Ammon's horn (tissue), 1 donor: ENCODE measurements around the gene PLXND1.
"Not testable (repeated sequence)": the region's sequence is repeated elsewhere in the genome, so short reads cannot be mapped to it uniquely, and the experiment has no call there.

ENCODE experiments used
- DNase-seq: peaks from one replicate; pipeline ENCODE4 v3.0.0-alpha.2; 2016; ENCODE audit warnings: low spot score

The PLXND1 gene

GRCh38 chr3:129548104-129548965 is 58.1 kb downstream of the PLXND1 start:
- DNase-seq = no peak

GRCh38 chr3:129547241-129547640 is 59.2 kb downstream of the PLXND1 start:
- DNase-seq = no peak

GRCh38 chr3:129545951-129546350 is 60.5 kb downstream of the PLXND1 start:
- DNase-seq = not testable (repeated sequence)

GRCh38 chr3:129543999-129544398 is 62.5 kb downstream of the PLXND1 start:
- DNase-seq = no peak

DNA sequence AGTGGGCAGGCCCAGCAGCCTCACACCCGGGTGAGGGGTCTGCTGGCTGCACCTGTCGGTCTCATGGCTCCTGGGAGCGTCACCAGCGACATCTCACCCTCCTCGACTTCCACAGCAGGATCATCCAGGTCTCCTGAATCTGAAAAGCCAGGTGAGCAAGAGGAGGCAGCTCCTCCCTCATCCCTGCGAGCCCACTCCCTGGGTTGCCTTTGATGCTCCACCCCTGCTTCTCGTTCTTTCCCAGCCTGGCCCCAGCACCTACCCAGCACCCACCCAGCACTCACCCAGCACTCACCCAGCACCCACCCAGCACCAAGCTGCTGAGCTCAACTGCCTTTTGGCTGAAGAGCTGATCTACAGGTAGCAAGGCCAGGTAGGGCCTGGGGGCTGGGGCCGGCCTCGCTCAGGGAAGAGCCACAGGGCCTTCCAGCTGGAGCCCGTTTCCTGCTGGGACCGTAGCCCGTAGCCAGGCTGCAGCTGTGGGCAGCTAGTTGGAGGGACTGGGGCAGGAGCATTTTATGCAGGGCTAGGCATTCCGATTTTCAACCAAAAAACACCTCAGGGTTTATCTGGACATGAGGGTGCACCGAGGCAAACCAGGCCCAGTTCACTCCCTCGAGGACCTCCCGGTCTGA is 63.2 kb downstream of the PLXND1 start, which contains the start of gene H1-8:
Gene H1-8, plus strand, starts transcription at position 20 of the 635 bp plus-strand sequence. Its CDS starts 44 bp downstream, at position 64.
- no peak for DNase-seq

DNA sequence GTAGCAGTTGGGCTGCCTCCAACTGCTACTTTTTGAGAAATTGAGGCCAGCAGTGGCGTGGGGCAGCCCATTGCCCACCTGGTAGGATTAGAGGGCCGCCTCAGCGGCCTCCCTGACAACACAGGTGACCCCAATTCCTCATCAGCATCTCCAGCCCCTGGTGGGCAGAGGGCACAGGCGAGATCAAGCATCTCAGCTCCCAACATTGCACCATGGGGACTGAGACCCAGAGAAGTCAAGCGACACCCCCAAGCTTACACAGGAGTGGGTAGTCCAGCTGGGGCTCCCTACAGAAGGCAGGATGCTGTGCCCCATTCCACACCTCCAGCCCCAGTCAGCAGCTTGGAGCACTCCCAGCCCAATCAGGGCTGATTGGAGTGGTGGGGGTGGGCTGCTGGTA is 63.7 kb downstream of the PLXND1 start:
- no peak for DNase-seq

DNA sequence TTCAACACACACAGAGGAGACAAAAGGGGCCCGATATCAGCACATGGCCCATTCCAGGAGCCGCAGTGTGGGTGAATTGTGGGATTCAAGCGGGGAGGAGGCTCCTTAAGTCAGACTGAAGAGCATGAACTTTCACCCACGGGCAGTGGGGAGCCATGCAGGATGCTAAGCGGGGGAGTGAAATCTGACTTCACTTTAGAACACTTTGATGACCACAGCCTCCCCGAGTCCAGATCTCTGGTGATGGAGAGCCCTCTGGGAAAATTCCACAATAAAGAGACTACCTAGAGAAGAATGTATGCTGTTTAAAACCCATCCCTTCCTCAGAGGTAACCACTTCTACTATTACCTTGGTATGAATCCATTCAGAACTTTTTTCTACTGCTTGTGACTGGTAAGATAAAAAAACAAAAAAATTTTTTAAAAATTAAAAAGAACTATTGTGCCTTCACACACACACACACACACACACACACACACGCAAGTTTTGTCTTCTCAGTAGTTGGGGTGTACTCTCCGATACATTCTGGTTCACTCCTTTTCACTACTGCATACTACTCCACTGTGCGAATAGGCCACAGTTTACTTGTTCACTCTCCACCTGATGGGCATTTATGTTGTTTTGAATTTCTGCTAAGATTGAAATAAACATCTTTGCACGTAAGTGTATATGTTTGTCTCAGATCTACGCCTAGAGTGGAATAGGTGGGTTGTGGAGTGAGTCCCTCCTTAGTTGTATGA is 65.5 kb downstream of the PLXND1 start:
- no peak for DNase-seq

GRCh38 chr3:129539206-129539605 is 67.3 kb downstream of the PLXND1 start:
- no peak for DNase-seq

DNA sequence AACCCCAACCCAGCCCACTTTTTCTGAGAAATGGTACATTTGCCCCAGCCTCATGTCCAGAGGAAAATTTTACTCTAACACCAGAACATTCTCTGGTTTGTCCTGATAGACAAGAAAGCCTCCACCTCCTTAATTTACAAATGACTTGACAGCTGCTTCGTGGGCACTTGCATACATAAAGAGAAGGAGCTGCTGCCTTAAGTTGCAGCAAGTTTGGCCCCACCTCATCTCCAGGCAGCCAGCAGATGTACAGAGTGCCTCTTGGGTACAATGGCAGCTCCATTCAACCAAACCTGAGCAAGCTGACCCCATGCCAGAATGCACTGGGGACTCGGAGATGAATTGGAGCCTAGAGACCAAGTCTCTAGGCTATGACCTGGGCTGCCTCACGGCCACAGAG is 69.7 kb downstream of the PLXND1 start:
- no peak for DNase-seq

- no peak for DNase-seq
Measured at GRCh38 chr3:129536374-129536667, 70.2 kb downstream of the PLXND1 start.

DNA sequence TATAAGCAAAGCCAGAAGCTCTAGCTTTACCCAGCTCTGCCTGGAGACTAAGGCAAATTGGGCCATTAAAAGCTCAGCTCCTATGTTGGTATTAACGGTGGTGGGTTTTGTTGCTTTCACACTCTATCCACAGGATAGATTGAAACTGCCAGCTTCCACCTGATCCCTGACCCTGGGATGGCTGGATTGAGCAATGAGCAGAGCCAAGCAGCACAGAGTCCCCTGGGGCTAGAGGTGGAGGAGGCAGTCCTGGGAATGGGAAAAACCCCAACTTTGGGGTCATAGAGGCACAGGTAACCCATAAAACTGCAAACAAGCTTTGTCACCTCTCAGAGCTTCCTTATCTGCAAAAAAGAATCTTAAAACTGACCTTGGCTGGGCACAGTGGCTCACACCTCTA is 71.4 kb downstream of the PLXND1 start:
- no peak for DNase-seq

DNA sequence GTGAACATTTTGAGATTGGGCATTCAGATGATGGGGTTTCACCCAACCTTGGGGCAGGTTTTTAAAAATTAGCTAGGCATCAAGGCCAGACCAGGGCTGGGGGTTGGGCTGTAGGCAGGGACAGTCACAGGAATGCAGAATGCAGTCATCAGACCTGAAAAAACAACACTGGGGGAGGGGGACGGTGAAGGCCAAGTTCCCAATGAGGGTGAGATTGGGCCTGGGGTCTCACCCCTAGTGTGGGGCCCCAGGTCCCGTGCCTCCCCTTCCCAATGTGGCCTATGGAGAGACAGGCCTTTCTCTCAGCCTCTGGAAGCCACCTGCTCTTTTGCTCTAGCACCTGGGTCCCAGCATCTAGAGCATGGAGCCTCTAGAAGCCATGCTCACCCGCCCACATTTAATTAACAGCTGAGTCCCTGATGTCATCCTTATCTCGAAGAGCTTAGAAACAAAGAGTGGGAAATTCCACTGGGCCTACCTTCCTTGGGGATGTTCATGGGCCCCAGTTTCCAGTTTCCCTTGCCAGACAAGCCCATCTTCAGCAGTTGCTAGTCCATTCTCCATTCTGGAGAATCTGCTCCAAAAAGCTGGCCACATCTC is 71.9 kb downstream of the PLXND1 start:
- DNase-seq = no peak

DNA sequence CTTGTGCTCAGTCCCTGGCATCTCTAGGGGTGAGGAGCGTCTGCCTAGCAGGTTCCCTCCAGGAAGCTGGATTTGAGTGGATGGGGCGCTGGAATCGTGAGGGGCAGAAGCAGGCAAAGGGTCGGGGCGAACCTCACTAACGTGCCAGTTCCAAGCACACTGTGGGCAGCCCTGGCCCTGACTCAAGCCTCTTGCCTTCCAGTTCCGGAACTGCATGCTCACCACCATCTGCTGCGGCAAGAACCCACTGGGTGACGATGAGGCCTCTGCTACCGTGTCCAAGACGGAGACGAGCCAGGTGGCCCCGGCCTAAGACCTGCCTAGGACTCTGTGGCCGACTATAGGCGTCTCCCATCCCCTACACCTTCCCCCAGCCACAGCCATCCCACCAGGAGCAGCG is 73.1 kb downstream of the PLXND1 start:
- no peak for DNase-seq

GRCh38 chr3:129532261-129532660 is 74.2 kb downstream of the PLXND1 start:
- DNase-seq = no peak

GRCh38 chr3:129531699-129532098 is 74.8 kb downstream of the PLXND1 start:
- DNase-seq = no peak

- DNase-seq = no peak
Measured at GRCh38 chr3:129530821-129531220, 75.7 kb downstream of the PLXND1 start.

GRCh38 chr3:129530251-129530791 is 76.2 kb downstream of the PLXND1 start:
- no peak for DNase-seq

DNA sequence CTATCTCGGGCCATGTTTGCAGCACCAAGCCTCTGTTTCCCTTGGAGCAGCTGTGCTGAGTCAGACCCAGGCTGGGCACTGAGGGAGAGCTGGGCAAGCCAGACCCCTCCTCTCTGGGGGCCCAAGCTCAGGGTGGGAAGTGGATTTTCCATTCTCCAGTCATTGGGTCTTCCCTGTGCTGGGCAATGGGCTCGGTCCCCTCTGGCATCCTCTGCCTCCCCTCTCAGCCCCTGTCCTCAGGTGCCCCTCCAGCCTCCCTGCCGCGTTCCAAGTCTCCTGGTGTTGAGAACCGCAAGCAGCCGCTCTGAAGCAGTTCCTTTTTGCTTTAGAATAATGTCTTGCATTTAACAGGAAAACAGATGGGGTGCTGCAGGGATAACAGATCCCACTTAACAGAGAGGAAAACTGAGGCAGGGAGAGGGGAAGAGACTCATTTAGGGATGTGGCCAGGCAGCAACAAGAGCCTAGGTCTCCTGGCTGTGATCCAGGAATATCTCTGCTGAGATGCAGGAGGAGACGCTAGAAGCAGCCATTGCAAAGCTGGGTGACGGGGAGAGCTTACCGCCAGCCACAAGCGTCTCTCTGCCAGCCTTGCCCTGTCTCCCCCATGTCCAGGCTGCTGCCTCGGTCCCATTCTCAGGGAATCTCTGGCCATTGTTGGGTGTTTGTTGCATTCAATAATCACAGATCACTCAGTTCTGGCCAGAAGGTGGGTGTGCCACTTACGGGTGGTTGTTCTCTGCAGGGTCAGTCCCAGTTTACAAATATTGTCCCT is 76.9 kb downstream of the PLXND1 start:
- no peak for DNase-seq

- no peak for DNase-seq
Measured at GRCh38 chr3:129528589-129529100, 77.8 kb downstream of the PLXND1 start, which contains the start of gene RHO. Gene RHO, plus strand, starts transcription at chr3:129528639. Its CDS starts 95 bp downstream, at chr3:129528734.

DNA sequence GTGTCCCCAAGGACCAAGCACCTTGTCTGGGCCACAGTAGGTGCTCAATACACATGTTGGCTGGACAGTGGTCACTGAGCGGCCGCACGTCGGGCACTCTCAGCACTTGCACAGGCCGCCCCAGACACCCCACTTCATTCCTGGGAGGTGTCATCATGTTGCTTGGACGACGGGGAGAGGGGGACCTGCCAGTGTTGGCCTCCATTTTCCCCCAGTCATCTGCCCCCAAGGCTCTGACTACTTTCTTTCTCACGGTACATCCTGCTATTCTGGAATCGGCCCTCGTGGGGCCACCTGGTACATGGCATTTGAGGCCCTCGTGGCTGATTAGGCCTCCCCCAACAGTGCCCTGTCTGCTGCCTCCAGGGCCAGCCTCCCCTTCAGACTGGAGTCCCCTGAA is 79.2 kb downstream of the PLXND1 start:
- no peak for DNase-seq
